HUES48 (cell line): Measurements from ENCODE around the gene ITGAV.

Source experiments
- H3K27ac ChIP-seq: one replicate; pipeline ENCODE4 v1.7.0; 2013; ENCODE audit warnings: low read depth, low read length, inconsistent platforms
- H3K27me3 ChIP-seq: 2 replicates; pipeline ENCODE4 v1.6.1; 2013; ENCODE audit warnings: mild to moderate bottlenecking, low read length; ENCODE audit not compliant: control insufficient read depth, insufficient read depth
- H3K36me3 ChIP-seq: 2 replicates; pipeline ENCODE4 v1.6.1; 2013; ENCODE audit warnings: low read length; ENCODE audit not compliant: control insufficient read depth, insufficient read depth
- H3K4me1 ChIP-seq: 2 replicates; pipeline ENCODE4 v1.6.1; 2013; ENCODE audit warnings: mild to moderate bottlenecking, low read length; ENCODE audit not compliant: control insufficient read depth, insufficient read depth
- H3K4me3 ChIP-seq: 2 replicates; pipeline ENCODE4 v1.5.1; 2013; ENCODE audit warnings: mild to moderate bottlenecking, low read depth, low read length
- H3K9ac ChIP-seq: 2 replicates; pipeline ENCODE4 v1.6.1; 2013; ENCODE audit warnings: mild to moderate bottlenecking, low read depth, low read length, moderate library complexity
- H3K9me3 ChIP-seq: 2 replicates; pipeline ENCODE4 v1.6.1; 2013; ENCODE audit warnings: low read length; ENCODE audit not compliant: control insufficient read depth, insufficient read depth

Gene ITGAV

DNA sequence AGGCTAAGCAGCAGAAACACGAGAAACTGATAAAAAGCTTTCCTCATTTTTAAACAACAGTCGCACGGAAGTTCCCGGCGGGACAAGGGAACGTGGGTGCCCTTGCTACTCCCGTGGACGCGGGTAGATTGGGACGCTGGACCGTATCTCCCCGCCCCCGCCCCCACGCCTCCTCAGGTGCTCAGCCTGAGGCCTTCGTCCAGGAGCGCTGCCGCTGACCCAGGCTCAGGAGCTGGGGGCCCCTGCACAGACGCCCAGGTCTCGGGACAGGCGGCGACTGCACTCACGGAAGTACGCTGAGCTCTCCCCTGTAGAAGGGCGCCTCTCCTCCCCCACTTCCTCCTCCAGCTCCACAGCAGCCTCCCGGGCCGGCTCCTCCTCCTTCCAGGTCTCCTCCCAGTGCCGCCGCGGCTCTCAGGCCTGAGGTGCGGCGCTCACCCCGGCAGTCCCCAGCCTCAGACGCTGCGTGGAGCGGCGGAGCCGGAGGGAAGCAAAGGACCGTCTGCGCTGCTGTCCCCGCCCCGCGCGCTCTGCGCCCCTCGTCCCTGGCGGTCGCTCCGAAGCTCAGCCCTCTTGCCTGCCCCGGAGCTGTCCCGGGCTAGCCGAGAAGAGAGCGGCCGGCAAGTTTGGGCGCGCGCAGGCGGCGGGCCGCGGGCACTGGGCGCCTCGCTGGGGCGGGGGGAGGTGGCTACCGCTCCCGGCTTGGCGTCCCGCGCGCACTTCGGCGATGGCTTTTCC, at the start of gene ITGAV:
Gene ITGAV, plus strand, starts transcription at position 445 of the 738 bp plus-strand sequence. Its CDS starts 283 bp downstream, at position 728.
- Histone ChIP-seq H3K36me3 (no peaks in the 10 kb centered on the region), H3K27ac (peak within 1 kb of the TSS; percentile 88), H3K9ac (peak within 1 kb of the TSS; percentile 37), H3K9me3 (no peaks in the 10 kb centered on the region), H3K4me3 (peak within 1 kb of the TSS; percentile 86), H3K4me1 (peaks cover 38% of the 10 kb centered on the region), H3K27me3 (no peaks in the 10 kb centered on the region)

DNA sequence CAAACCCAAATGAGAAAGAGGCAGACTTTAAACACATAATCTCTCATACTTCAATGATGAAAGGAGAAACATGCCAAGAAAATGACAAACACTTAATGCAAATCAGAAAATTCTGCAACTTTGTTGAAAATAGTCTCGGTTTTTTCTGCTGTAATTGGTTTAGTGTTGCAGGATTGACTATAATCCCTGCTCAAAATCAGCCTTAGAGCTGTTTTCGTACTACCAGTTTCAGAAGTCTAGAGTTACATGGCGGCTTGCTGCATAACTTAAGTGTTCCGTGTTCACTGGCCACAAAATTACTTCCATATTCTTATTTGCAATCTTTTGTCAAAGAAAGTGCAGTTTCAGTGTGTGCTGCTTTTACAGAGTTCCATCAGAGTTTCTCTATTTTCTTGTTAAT, 48.9 kb upstream of the ITGAV start:
- H3K36me3 ChIP-seq, result no peaks in the 10 kb centered on the region
- peak overlapping the region; percentile 38 for H3K27ac ChIP-seq
- no peaks in the 10 kb centered on the region for H3K27me3 ChIP-seq
- H3K9ac ChIP-seq, result no peak overlapping the region; the same call in 1 of the 2 replicates
- H3K4me1 ChIP-seq, result peaks cover 43% of the 10 kb centered on the region
- no peak overlapping the region for H3K4me3 ChIP-seq
- no peaks in the 10 kb centered on the region for H3K9me3 ChIP-seq

DNA sequence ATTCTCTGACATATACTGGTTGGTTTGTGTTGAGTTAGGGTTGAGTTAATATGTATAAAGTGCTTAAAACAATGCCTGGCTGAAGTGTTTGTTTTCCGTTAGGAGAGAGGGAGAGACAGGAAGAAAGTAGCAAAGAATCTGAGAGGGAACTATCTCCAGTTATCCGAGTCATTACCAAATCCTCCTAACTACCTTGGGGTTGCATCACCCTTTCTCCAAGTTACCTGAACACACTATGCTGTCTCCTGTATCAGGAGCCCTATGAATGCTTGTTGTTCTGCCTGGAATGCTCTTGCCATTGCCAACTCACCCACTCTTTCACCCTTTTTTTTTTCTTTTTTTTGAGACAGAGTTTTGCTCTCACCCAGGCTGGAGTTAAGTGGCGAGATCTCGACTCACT, 47.9 kb upstream of the ITGAV start:
- Histone ChIP-seq H3K27me3 (no peaks in the 10 kb centered on the region), H3K4me3 (no peak overlapping the region), H3K36me3 (no peaks in the 10 kb centered on the region), H3K9ac (peak overlapping the region; percentile 22; the same call in 1 of the 2 replicates), H3K4me1 (peaks cover 49% of the 10 kb centered on the region), H3K27ac (peak overlapping the region; percentile 38), H3K9me3 (no peaks in the 10 kb centered on the region)

DNA sequence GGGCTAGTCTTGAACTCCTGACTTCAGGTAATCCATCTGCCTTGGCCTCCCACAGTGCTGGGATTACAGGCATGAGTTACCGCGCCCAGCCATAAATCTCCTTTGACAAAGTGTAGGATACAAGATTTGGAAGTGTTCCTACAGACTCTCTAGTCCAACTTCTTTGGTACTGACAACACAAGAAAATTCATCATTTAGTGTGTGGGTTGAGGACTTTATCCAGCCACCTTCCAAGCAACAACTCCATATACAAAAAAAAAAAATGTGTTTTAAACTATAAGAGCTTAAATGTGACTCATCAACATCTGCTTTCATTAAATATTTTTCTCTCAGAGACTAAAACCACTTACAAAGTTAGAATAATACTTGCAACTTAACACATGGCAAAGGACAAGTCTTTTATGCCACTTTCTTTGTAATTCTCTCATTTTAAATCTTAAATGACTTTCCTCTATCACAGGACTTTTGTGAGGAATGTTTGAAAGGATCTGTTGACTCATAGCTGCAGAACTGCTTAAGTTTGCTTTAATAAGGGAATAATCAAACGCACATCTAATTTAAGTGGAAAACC, 46.2 kb upstream of the ITGAV start:
- Histone ChIP-seq H3K36me3 (no peaks in the 10 kb centered on the region), H3K9ac (peak overlapping the region; percentile 61; the same call in 1 of the 2 replicates), H3K27ac (peak overlapping the region; percentile 94), H3K4me3 (no peak overlapping the region), H3K9me3 (no peaks in the 10 kb centered on the region), H3K4me1 (peaks cover 49% of the 10 kb centered on the region), H3K27me3 (no peaks in the 10 kb centered on the region)

DNA sequence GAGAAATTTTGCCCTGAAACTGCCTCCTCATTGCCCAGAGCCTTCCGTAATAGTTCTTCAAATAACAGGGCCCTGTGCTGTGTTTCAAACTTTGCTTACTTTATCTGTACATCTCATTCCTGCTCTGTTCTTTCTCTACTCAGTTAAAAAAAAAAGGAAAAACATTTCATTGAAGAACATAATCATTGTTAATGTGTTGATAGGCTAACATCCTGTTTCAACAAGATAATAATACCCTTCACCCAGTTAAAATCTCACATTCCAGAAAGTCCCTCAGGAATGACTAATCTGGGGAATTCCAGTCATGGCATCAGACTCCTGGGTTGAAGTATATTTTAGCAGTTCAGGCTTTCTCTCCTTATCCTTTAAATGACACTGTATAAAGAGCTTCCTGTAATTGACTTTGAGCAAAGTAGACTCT, 45.6 kb upstream of the ITGAV start:
- peak overlapping the region; percentile 17; the same call in 1 of the 2 replicates for H3K4me3 ChIP-seq
- peak overlapping the region; percentile 94 for H3K27ac ChIP-seq
- H3K9ac ChIP-seq, result peak overlapping the region; percentile 61; the same call in 1 of the 2 replicates
- no peaks in the 10 kb centered on the region for H3K27me3 ChIP-seq
- no peaks in the 10 kb centered on the region for H3K36me3 ChIP-seq
- H3K4me1 ChIP-seq, result peaks cover 49% of the 10 kb centered on the region
- H3K9me3 ChIP-seq, result no peaks in the 10 kb centered on the region

DNA sequence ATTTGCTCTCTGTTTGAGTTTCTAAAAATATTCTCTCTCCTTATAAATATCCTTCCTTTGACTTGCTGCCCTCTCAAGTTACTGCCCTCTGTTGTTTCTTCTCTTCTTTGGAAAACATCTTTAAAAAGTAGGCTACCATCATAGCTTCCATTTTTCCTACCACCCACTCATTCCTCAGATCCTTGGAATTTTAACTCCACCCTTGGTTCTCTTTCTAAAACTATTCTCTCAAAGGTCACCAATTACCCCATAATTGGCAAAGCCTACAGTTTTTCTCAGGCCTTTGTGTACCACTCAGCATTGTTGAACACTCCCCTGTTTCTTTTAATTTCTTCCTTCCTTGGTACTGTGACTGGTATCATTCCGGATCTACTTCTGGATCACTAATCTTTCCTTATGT, 43.0 kb upstream of the ITGAV start:
- no peaks in the 10 kb centered on the region for H3K36me3 ChIP-seq
- no peaks in the 10 kb centered on the region for H3K27me3 ChIP-seq
- H3K4me1 ChIP-seq, result peaks cover 36% of the 10 kb centered on the region
- H3K4me3 ChIP-seq, result no peak overlapping the region
- H3K27ac ChIP-seq, result no peak overlapping the region
- no peaks in the 10 kb centered on the region for H3K9me3 ChIP-seq
- no peak overlapping the region for H3K9ac ChIP-seq

DNA sequence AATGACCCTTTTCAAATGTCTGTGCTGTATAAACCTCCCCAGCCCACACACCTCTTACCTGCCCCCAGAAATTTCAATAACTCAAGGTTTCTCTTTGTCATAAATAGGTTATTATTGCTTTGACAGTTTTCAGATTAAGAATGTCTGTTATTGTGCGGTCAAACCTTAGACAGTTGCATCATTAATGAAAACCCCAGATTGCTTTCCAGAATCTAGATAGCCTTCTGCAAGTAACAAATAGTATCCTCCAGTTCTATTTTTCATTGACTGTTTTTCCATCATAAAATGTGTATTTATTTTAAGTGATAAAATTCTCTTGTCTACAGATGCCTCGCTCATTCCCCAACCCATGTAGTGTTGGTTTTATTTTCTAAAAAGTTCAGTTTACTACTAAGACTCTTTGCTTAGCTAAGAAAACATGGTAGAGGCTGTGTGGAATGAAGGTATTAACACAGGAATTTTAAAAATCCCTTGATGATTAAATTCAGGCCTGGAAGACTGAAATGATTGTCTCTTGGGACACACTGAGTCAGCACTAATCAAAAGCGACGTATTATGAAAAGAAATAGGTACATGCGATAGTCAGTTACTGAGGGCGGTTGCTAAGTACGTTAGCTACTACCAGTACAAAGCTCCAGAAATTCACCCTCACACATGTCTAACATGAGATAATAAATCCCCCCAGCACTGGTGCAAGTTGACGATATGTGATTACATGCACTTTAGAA, 38.4 kb upstream of the ITGAV start:
- Histone ChIP-seq H3K4me3 (no peak overlapping the region), H3K4me1 (peaks cover 1% of the 10 kb centered on the region; the same call in 1 of the 2 replicates), H3K9me3 (no peaks in the 10 kb centered on the region), H3K27ac (no peak overlapping the region), H3K27me3 (no peaks in the 10 kb centered on the region), H3K36me3 (no peaks in the 10 kb centered on the region), H3K9ac (no peak overlapping the region)

DNA sequence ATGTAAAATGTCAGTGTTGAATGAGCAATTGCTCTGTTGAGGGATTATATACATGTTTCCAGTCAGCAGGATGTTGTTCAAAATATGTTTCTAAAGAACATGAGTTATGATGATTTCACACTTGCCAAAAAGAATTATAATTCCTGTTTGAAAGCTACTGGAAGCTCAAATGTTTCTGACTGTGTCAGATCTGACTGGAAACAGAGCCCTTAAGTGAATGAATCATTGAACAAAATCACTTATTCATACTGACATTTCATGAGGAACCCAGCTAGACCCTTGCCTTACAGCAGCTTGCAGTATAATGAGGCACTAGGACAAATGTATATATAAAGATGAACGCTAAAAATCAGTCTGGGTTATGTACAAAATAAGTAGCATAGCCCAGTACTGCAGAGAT, 35.4 kb upstream of the ITGAV start:
- Histone ChIP-seq H3K9ac (no peak overlapping the region), H3K4me1 (no peaks in the 10 kb centered on the region), H3K4me3 (no peak overlapping the region), H3K36me3 (no peaks in the 10 kb centered on the region), H3K9me3 (no peaks in the 10 kb centered on the region), H3K27me3 (no peaks in the 10 kb centered on the region), H3K27ac (no peak overlapping the region)

DNA sequence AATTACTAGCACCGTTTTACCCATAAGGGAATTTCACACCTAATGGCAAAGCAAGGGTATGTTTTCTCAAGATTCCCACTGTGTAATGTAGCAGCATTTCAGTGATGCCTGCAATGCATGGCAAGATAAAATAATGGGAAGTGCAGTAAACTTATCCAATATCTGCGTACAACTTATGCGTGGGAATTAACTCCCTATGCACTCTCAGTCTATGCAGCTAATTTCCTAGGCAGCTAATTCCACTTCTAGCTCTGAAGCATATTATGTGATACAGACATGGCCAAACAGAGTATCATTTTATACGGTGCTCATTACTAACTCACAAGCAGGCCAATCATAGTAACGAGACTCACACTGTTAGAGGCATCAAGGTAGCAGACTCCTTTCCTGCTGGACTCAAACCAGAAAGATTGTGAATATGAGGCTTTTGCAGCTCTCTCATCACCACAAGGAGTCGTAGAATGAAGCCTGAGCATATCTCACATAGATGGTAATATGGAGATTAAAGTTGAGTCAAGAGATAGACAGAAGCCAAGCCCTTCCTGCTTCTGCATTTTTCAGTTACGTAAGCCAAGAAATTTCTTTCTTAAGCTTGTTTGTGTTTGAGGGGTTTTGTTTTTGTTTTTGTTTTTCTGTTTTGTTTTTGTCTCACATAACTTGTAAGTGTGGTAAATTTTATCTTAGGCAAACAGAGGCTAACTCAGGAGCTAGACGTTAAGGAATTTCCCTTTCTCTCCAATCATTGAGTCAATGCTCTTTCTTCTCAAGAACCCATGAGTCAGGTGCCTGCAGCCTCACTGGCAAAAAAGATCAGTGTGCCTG, 34.8 kb upstream of the ITGAV start:
- H3K27me3 ChIP-seq, result no peaks in the 10 kb centered on the region
- H3K9ac ChIP-seq, result no peak overlapping the region
- H3K4me1 ChIP-seq, result no peaks in the 10 kb centered on the region
- no peaks in the 10 kb centered on the region for H3K9me3 ChIP-seq
- H3K36me3 ChIP-seq, result no peaks in the 10 kb centered on the region
- no peak overlapping the region for H3K4me3 ChIP-seq
- no peak overlapping the region for H3K27ac ChIP-seq

DNA sequence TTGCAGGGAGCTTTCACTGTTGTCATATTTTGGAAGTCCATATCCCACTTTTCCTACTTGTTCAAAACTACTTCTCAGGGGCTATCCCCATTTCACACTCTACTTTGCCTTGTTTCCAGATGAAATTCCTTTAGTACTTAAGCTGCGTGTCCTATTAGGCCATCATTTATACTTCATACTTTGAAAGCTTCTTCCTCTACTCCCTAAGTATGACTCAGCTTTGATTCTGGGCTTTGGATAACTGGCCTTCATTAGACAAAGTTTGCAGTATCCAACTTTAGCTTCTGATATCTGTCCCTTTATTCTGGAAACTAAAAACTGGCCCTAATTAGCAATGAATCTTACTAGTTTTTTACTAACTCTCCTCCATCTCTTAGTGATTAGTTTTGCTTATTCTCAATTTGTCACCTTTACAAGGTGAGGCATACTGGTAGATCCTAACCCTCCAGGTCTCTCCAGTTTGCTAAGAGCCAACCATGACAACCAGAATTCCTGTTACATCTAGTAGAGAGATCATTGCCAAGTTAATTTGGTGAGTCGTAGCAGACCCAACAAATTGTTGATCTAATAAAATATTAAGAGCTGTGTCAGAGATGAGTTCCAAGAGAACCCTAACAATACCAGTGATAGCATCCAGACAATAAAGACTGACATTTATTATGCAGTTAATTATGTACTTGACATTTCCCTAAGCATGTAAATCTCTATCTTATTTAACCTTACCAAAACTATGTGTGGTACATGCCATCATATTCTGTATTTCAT, 31.2 kb upstream of the ITGAV start:
- Histone ChIP-seq H3K4me1 (0 out of 2 replicates have a peak, but pooled peaks cover 4% of the 10 kb centered on the region), H3K27ac (no peak overlapping the region), H3K9me3 (no peaks in the 10 kb centered on the region), H3K36me3 (no peaks in the 10 kb centered on the region), H3K4me3 (no peak overlapping the region), H3K27me3 (no peaks in the 10 kb centered on the region), H3K9ac (no peak overlapping the region)
